MM.1S (cell line): Measurements from ENCODE around the gene ANAPC5.
"Not testable (repeated sequence)": the region's sequence is repeated elsewhere in the genome, so short reads cannot be mapped to it uniquely, and the experiment has no call there.

Experiments
- EZH2phosphoT487 ChIP-seq: fragments of 300-600 bp; sonication (generic); IDR thresholded peaks from 2 replicates; pipeline ENCODE4 v1.6.1; 2018; ENCODE audit warnings: antibody characterized with exemption, low read length
- TF ChIP-seq, protein P1 (sequence below): fragments of 300-600 bp; sonication (generic); IDR thresholded peaks from 2 replicates; pipeline ENCODE4 v1.5.1; 2016; ENCODE audit warnings: antibody characterized with exemption, low read length, mixed read lengths

DNA sequence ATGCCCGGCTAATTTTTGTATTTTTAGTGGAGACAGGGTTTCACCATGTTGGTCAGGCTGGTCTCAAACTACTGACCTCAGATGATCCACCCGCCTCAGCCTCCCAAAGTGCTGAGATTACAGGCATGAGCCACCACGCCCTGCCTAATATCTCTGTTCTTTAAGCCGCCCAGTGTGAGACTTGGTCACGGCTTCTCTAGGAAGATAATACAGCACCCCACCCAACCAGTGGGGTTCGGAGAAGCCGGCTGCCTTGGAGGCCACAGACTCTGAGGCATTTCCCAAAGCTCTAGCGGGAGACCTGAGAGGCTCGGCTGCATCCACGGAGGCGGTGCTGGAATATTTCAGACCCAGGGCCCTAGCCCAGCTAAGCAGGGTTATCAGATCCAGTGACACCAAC, 69.3 kb downstream of the ANAPC5 start:
- TF ChIP-seq, protein P1, sequence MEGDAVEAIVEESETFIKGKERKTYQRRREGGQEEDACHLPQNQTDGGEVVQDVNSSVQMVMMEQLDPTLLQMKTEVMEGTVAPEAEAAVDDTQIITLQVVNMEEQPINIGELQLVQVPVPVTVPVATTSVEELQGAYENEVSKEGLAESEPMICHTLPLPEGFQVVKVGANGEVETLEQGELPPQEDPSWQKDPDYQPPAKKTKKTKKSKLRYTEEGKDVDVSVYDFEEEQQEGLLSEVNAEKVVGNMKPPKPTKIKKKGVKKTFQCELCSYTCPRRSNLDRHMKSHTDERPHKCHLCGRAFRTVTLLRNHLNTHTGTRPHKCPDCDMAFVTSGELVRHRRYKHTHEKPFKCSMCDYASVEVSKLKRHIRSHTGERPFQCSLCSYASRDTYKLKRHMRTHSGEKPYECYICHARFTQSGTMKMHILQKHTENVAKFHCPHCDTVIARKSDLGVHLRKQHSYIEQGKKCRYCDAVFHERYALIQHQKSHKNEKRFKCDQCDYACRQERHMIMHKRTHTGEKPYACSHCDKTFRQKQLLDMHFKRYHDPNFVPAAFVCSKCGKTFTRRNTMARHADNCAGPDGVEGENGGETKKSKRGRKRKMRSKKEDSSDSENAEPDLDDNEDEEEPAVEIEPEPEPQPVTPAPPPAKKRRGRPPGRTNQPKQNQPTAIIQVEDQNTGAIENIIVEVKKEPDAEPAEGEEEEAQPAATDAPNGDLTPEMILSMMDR = not testable (repeated sequence)
- not testable (repeated sequence) for TF ChIP-seq EZH2phosphoT487
